Upper lobe of left lung (tissue), 6 donors: ENCODE data around the gene OR13J1. TPM values are rescaled to one million over a fixed set of nuclear protein-coding genes. Genes with fewer than 3 reads are reported as not detected.

Experiments used
- ATAC-seq, 2 donors: fragments of 200-7000 bp; cut with Tn5 transposase; one replicate each; pipeline ENCODE4 v1.9.1; 2022; ENCODE audit warnings: mild to moderate bottlenecking in 2 of 2, moderate library complexity in 2 of 2; ENCODE audit not compliant: low FRiP score in 2 of 2
- DNase-seq, 2 donors: peaks; one replicate each; pipeline ENCODE4 v3.0.0-alpha.2; 2019 to 2020
- H3K27ac ChIP-seq, 4 donors: fragments of 200-600 bp; sonication (generic); one replicate each; pipeline ENCODE4 v1.5.1; 2016 to 2019
- H3K27me3 ChIP-seq, 4 donors: fragments of 200-600 bp; sonication (generic); one replicate each; pipeline ENCODE4 v1.5.1; 2017 to 2019
- H3K36me3 ChIP-seq, 4 donors: fragments of 200-600 bp; sonication (generic); one replicate each; pipeline ENCODE4 v1.5.1; 2016 to 2019
- H3K4me1 ChIP-seq, 4 donors: fragments of 200-600 bp; sonication (generic); one replicate each; pipeline ENCODE4 v1.5.1; 2018 to 2019
- H3K4me3 ChIP-seq, 4 donors: fragments of 200-600 bp; sonication (generic); one replicate each; pipeline ENCODE4 v1.5.1; 2017 to 2019; ENCODE audit warnings: mild to moderate bottlenecking in 2 of 4, moderate library complexity in 1 of 4
- H3K9me3 ChIP-seq, 4 donors: fragments of 200-600 bp; sonication (generic); one replicate each; pipeline ENCODE4 v1.5.1; 2018 to 2019
- CTCF ChIP-seq, 6 experiments: fragments of 450-650 bp in 4 of 6; fragments of 200-600 bp in 2 of 6; sonication (generic) in 2 of 6; IDR thresholded peaks; one replicate each; pipeline ENCODE4 v1.5.1; 2016 to 2019; ENCODE audit warnings: antibody characterized with exemption in 6 of 6
- EP300 ChIP-seq, 4 donors: sonication (generic); formaldehyde crosslinking; IDR thresholded peaks; one replicate each; pipeline ENCODE4 v1.5.1; 2017; ENCODE audit warnings: antibody characterized with exemption in 4 of 4, control low read depth in 2 of 4
- POLR2A ChIP-seq, 4 donors: fragments of 450-650 bp; IDR thresholded peaks; one replicate each; pipeline ENCODE4 v1.5.1; 2016 to 2017; ENCODE audit warnings: antibody characterized with exemption in 4 of 4, mild to moderate bottlenecking in 2 of 4
- POLR2AphosphoS5 ChIP-seq, 2 donors: sonication (generic); formaldehyde crosslinking; IDR thresholded peaks; one replicate each; pipeline ENCODE4 v1.5.1; 2017; ENCODE audit warnings: antibody characterized with exemption in 2 of 2
- WGBS, 2 donors: methylation state at CpG; one replicate each; pipeline ENCODE4 v1.1.5; 2017 to 2018; 5-methylcytosine and 5-hydroxymethylcytosine counted together
- total RNA-seq, 6 donors: library from RNA; depleted of rRNA in 4 of 6; stranded (reverse); fragments of >200 nt in 4 of 6; gene quantifications; one replicate each; pipeline versions ENCODE4 v1.1.0 to v1.2.1, GENCODE V29; 2016 to 2021
- donor health status: DM: no; HTN: no; CAD: no; lungs with moderate emphysema.
- donor health status: DM: no; HTN: yes; CAD: no; lungs with severe emphysema.

The OR13J1 gene
- total RNA-seq, 6 donors from 2014 or later = not detected

GRCh38 chr9:35835216-35835632, 35.0 kb downstream of the OR13J1 start:
- peak; percentile 49 to 59 for DNase-seq
- no peak for TF ChIP-seq POLR2A (IDR thresholded peaks at IDR 0.05)
- TF ChIP-seq POLR2AphosphoS5 (IDR thresholded peaks at IDR 0.05) = no peak
- TF ChIP-seq CTCF (IDR thresholded peaks at IDR 0.05) = peak in 3 of 6 experiments; percentile 14 to 21 (median 20)
- Histone ChIP-seq H3K27ac (peak overlapping the region in 1 of 4 donors; percentile 60), H3K4me3 (no peak overlapping the region), H3K27me3 (no peaks in the 10 kb centered on the region), H3K4me1 (peaks cover 29 to 46% (median 36%) of the 10 kb centered on the region in 4 donors), H3K36me3 (no peaks in the 10 kb centered on the region), H3K9me3 (no peaks in the 10 kb centered on the region)
- WGBS, 2 donors = 97 to 100% methylated on average over 1 to 3 of the region's 3 CpGs
- peak in 1 of 2 donors; percentile 54 for ATAC-seq

- no peaks in the 10 kb centered on the region for H3K36me3 ChIP-seq
- peak overlapping the region; percentile 43 to 60 (median 51) for H3K27ac ChIP-seq
- H3K4me1 ChIP-seq = peaks cover 35 to 51% (median 43%) of the 10 kb centered on the region in 4 donors
- H3K9me3 ChIP-seq = no peaks in the 10 kb centered on the region
- no peak for ATAC-seq
- no peak for DNase-seq
- H3K27me3 ChIP-seq = no peaks in the 10 kb centered on the region
- no peak overlapping the region for H3K4me3 ChIP-seq
- 77 to 85% methylated on average over 13 to 14 of the region's 14 CpGs for WGBS, 2 donors
- no peak for TF ChIP-seq EP300 (IDR thresholded peaks at IDR 0.05)
- TF ChIP-seq POLR2AphosphoS5 (IDR thresholded peaks at IDR 0.05) = no peak
- no peak for TF ChIP-seq POLR2A (IDR thresholded peaks at IDR 0.05)
- TF ChIP-seq CTCF (IDR thresholded peaks at IDR 0.05) = no peak
Measured at GRCh38 chr9:35834260-35835215, 35.7 kb downstream of the OR13J1 start.

GRCh38 chr9:35832814-35833213, 37.4 kb downstream of the OR13J1 start:
- no peak overlapping the region for H3K4me3 ChIP-seq
- peaks cover 39 to 56% (median 47%) of the 10 kb centered on the region in 4 donors for H3K4me1 ChIP-seq
- TF ChIP-seq POLR2A (IDR thresholded peaks at IDR 0.05) (peak in 1 of 4 donors; percentile 10), POLR2AphosphoS5 (IDR thresholded peaks at IDR 0.05) (no peak), CTCF (IDR thresholded peaks at IDR 0.05) (no peak), EP300 (IDR thresholded peaks at IDR 0.05) (peak in 1 of 4 donors; percentile 3)
- H3K27me3 ChIP-seq = no peaks in the 10 kb centered on the region
- DNase-seq = peak in 1 of 2 donors; percentile 60
- peak overlapping the region; percentile 43 to 84 (median 64) for H3K27ac ChIP-seq
- no peaks in the 10 kb centered on the region for H3K9me3 ChIP-seq
- 60 to 71% methylated on average over 5 of the region's 5 CpGs for WGBS, 2 donors
- no peak for ATAC-seq
- no peaks in the 10 kb centered on the region for H3K36me3 ChIP-seq

GRCh38 chr9:35831040-35831439, 39.2 kb downstream of the OR13J1 start:
- no peak for DNase-seq
- H3K36me3 ChIP-seq = no peaks in the 10 kb centered on the region
- no peaks in the 10 kb centered on the region for H3K9me3 ChIP-seq
- peaks cover 40 to 54% (median 47%) of the 10 kb centered on the region in 4 donors for H3K4me1 ChIP-seq
- ATAC-seq = no peak
- 81 to 85% methylated on average over 4 of the region's 4 CpGs for WGBS, 2 donors
- no peak overlapping the region for H3K27ac ChIP-seq
- no peak overlapping the region for H3K4me3 ChIP-seq
- no peaks in the 10 kb centered on the region for H3K27me3 ChIP-seq
- TF ChIP-seq POLR2A (IDR thresholded peaks at IDR 0.05) = no peak

- 36 to 53% methylated on average over 2 of the region's 2 CpGs for whole genome bisulfite sequencing, 2 donors
- ATAC-seq (no peak), DNase-seq (no peak)
- TF ChIP-seq POLR2A (IDR thresholded peaks at IDR 0.05) (no peak), POLR2AphosphoS5 (IDR thresholded peaks at IDR 0.05) (no peak), CTCF (IDR thresholded peaks at IDR 0.05) (no peak), EP300 (IDR thresholded peaks at IDR 0.05) (no peak)
- no peaks in the 10 kb centered on the region for H3K27me3 ChIP-seq
- peak overlapping the region; percentile 92 to 97 (median 94) for H3K27ac ChIP-seq
- H3K9me3 ChIP-seq = no peaks in the 10 kb centered on the region
- H3K4me3 ChIP-seq = peak overlapping the region; percentile 75 to 88 (median 82)
- H3K4me1 ChIP-seq = peaks cover 30 to 54% (median 41%) of the 10 kb centered on the region in 4 donors
- H3K36me3 ChIP-seq = no peaks in the 10 kb centered on the region
Measured at GRCh38 chr9:35829764-35830096, 40.5 kb downstream of the OR13J1 start.
